ENCODE data around the gene ADAMTS20. TPM values are rescaled to one million over a fixed set of nuclear protein-coding genes. Genes with fewer than 3 reads are reported as not detected.

Gene ADAMTS20
- total RNA-seq, 1 experiment from 2014 or later = 0.17 TPM

DNA sequence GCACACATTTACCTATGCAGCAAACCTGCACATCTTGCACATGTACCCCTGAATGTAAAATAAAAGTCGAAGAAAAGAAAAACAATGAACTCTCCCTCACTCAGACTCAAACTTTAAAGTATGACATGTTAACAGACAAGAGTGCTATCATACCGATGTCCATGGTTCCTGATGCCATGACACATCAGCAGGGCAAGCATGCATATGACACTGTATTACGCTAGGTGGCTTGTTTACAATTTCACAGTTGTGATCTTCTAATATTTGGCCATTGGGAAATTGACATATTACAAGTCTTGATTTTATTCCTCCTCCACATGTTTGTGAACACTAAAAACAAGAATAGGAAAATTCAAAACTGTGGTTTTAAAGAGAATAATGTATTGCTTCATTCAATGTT, 126.6 kb downstream of the ADAMTS20 start:
- H3K27ac ChIP-seq (ENCODE audit: low read depth, low read length, poor library complexity, severe bottlenecking) = no peak overlapping the region
- TF ChIP-seq EZH2 (IDR thresholded peaks at IDR 0.05; ENCODE audit: borderline replicate concordance, low read depth, low read length, poor library complexity, severe bottlenecking) = no peak
- TF ChIP-seq, protein P1, sequence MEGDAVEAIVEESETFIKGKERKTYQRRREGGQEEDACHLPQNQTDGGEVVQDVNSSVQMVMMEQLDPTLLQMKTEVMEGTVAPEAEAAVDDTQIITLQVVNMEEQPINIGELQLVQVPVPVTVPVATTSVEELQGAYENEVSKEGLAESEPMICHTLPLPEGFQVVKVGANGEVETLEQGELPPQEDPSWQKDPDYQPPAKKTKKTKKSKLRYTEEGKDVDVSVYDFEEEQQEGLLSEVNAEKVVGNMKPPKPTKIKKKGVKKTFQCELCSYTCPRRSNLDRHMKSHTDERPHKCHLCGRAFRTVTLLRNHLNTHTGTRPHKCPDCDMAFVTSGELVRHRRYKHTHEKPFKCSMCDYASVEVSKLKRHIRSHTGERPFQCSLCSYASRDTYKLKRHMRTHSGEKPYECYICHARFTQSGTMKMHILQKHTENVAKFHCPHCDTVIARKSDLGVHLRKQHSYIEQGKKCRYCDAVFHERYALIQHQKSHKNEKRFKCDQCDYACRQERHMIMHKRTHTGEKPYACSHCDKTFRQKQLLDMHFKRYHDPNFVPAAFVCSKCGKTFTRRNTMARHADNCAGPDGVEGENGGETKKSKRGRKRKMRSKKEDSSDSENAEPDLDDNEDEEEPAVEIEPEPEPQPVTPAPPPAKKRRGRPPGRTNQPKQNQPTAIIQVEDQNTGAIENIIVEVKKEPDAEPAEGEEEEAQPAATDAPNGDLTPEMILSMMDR (conservative IDR thresholded peaks at IDR 0.05; ENCODE audit: low read depth, low read length) = no peak
- no peaks in the 10 kb centered on the region for H3K36me3 ChIP-seq (ENCODE audit: insufficient read depth, low read length, poor library complexity, severe bottlenecking)
- ChIA-PET CTCF (no interaction called here), POLR2A (ENCODE audit: low non-redundant PET) (no interaction called here)
- H3K9me3 ChIP-seq (ENCODE audit: low read depth, low read length, poor library complexity, severe bottlenecking) = no peaks in the 10 kb centered on the region
- no TSS peak for BruUV-seq (replicated peaks)
- H3K27me3 ChIP-seq (replicated peaks; ENCODE audit: insufficient read depth, low read depth, low read length, poor library complexity) = no peaks in the 10 kb centered on the region
- no peak overlapping the region for H3K4me3 ChIP-seq (ENCODE audit: low read depth, low read length, poor library complexity, severe bottlenecking)
- DNase-seq (ENCODE audit: low spot score) = no peak
- intact Hi-C loops (cut with micrococcal nuclease; ENCODE audit: unreplicated experiment) = no loop called here
- no peaks in the 10 kb centered on the region for H3K4me1 ChIP-seq (ENCODE audit: insufficient read depth, low read length, poor library complexity, severe bottlenecking)

DNA sequence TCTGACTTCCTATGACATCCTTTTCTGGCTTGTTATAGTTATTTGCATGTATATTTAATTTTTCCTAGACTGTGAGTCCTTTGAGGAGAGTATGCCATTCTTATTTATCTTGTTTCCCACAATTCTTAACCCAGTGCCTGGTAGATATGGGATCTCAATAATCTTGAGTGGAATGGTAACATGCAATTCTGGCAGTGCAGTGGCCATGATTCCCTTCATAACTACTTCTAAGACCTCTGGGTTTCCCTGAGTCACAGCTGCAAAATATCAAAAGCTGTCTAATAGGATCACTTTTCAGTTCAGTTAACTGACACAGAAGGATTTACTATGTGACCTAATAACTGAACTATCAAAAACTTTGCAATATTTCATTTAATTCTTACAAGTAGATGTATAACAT, 135.0 kb downstream of the ADAMTS20 start:
- POLR2A ChIA-PET (ENCODE audit: low non-redundant PET) = no interaction called here
- H3K36me3 ChIP-seq (ENCODE audit: insufficient read depth, low read length, poor library complexity, severe bottlenecking) = no peaks in the 10 kb centered on the region
- CTCF ChIA-PET = no interaction called here

DNA sequence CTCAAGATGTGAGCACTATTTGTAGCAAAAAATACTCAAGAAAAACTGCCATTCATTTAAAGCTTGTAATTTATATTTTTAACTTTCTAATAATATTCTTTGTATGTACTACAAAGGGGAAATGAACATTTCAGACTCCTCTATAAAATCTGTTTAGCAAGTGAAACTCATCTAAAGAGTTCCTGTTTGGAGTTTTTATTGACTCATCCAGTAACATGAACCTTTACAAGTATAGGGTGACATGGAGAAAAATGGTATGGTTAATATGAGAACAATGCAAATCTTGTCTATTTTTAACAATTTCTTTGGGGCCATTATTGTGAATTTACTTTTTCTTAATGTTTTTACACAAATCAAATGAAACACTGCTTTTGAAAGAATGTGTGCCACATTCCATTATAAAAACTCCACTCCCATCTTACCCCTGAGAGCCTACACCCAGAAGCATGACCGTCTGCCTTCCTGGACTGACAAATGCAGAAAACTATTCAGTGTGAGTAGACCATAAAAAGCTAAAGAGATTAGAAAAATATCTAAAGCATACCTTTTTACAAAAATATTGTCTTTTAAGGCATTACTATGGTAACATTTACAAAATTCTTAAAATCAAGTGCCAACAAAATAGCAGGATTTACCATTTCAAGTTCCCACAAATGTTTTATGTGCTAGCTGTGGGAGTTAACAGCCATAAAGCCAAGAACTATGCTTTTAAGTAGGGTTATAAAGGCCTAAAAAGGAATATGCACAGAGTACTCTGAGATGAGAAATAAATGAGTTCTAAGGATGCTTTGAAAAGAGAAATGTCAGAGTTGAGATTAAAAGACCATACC, 144.0 kb downstream of the ADAMTS20 start:
- Histone ChIP-seq H3K27me3 (replicated peaks; ENCODE audit: insufficient read depth, low read depth, low read length, poor library complexity) (no peaks in the 10 kb centered on the region), H3K4me1 (ENCODE audit: insufficient read depth, low read length, poor library complexity, severe bottlenecking) (peaks cover 26% of the 10 kb centered on the region), H3K36me3 (ENCODE audit: insufficient read depth, low read length, poor library complexity, severe bottlenecking) (no peaks in the 10 kb centered on the region), H3K9me3 (ENCODE audit: low read depth, low read length, poor library complexity, severe bottlenecking) (no peaks in the 10 kb centered on the region), H3K4me3 (ENCODE audit: low read depth, low read length, poor library complexity, severe bottlenecking) (no peak overlapping the region), H3K27ac (ENCODE audit: low read depth, low read length, poor library complexity, severe bottlenecking) (no peak overlapping the region)
- DNase-seq (ENCODE audit: low spot score) = peak; percentile 7
- POLR2A ChIA-PET (ENCODE audit: low non-redundant PET) = no interaction called here
- no TSS peak for BruUV-seq (replicated peaks)
- CTCF ChIA-PET = no interaction called here
- no peak for TF ChIP-seq EZH2 (IDR thresholded peaks at IDR 0.05; ENCODE audit: borderline replicate concordance, low read depth, low read length, poor library complexity, severe bottlenecking)
- TF ChIP-seq, protein P1 (conservative IDR thresholded peaks at IDR 0.05; ENCODE audit: low read depth, low read length) = no peak
- intact Hi-C loops (cut with micrococcal nuclease; ENCODE audit: unreplicated experiment) = no loop called here

More for the DNA sequence above, 135.0 kb downstream of the ADAMTS20 start:
- DNase-seq (ENCODE audit: low spot score) = no peak
- TF ChIP-seq EZH2 (IDR thresholded peaks at IDR 0.05; ENCODE audit: borderline replicate concordance, low read depth, low read length, poor library complexity, severe bottlenecking) = no peak
- TF ChIP-seq, protein P1 (conservative IDR thresholded peaks at IDR 0.05; ENCODE audit: low read depth, low read length) = no peak
- no peaks in the 10 kb centered on the region for H3K27me3 ChIP-seq (replicated peaks; ENCODE audit: insufficient read depth, low read depth, low read length, poor library complexity)
- no peaks in the 10 kb centered on the region for H3K4me1 ChIP-seq (ENCODE audit: insufficient read depth, low read length, poor library complexity, severe bottlenecking)
- no peaks in the 10 kb centered on the region for H3K9me3 ChIP-seq (ENCODE audit: low read depth, low read length, poor library complexity, severe bottlenecking)
- no peak overlapping the region for H3K27ac ChIP-seq (ENCODE audit: low read depth, low read length, poor library complexity, severe bottlenecking)
- intact Hi-C loops (cut with micrococcal nuclease; ENCODE audit: unreplicated experiment) = no loop called here
- BruUV-seq (replicated peaks) = no TSS peak
- no peak overlapping the region for H3K4me3 ChIP-seq (ENCODE audit: low read depth, low read length, poor library complexity, severe bottlenecking)

Data from A673 (cell line).